Endothelial cell of umbilical vein (primary cell): ENCODE data around the gene KAT2B. TPM values are rescaled to one million over a fixed set of nuclear protein-coding genes. Genes with fewer than 3 reads are reported as not detected.

Experiments
- BruUV-seq: library from RNA; stranded (reverse); fragments of 400-500 nt; replicated peaks from 2 replicates; lab custom pipeline; 2021; lab: Mats Ljungman, UMichigan
- CTCF ChIA-PET: fragments of 300-600, 350-600 bp; sonication (Branson Sonifier 250); formaldehyde crosslinking; loops from one replicate; lab custom pipeline; 2021; ENCODE audit warnings: antibody characterized with exemption, inconsistent platforms; lab: Charles Lee
- POLR2A ChIA-PET: fragments of 300-600, 350-600 bp; sonication (Branson Sonifier 250); formaldehyde crosslinking; loops from one replicate; lab custom pipeline; 2021; ENCODE audit warnings: antibody characterized with exemption, inconsistent platforms; lab: Charles Lee
- DNase-seq: peaks from one replicate; pipeline ENCODE4 v3.0.0-alpha.2; 2011; ENCODE audit warnings: low read depth, low spot score
- FAIRE-seq: peaks from 2 replicates; lab custom pipeline; 2011; peaks lifted over from hg19 to GRCh38; lab: Jason Lieb, UNC
- H2AFZ ChIP-seq: 2 replicates; pipeline ENCODE4 v1.6.0; 2012; ENCODE audit warnings: low read depth, low read length, control low read depth, inconsistent platforms
- H3K27ac ChIP-seq: 2 replicates; pipeline ENCODE4 v1.5.1; 2011; ENCODE audit warnings: low read depth, mild to moderate bottlenecking, control low read depth, low read length, moderate library complexity; ENCODE audit not compliant: insufficient read depth
- H3K27me3 ChIP-seq, 2 experiments: 2 replicates each; pipeline versions ENCODE4 v1.6.0 to v1.6.1; 2011; ENCODE audit warnings: low read length in 2 of 2, mixed read lengths in 1 of 2; ENCODE audit not compliant: control insufficient read depth in 2 of 2, insufficient read depth in 2 of 2
- H3K36me3 ChIP-seq, 2 experiments: 2 replicates in 1 of 2; 3 replicates in 1 of 2; pipeline ENCODE4 v1.5.1; 2011; ENCODE audit warnings: low read length in 2 of 2, mild to moderate bottlenecking in 1 of 2, moderate library complexity in 1 of 2; ENCODE audit not compliant: control insufficient read depth in 2 of 2, insufficient read depth in 2 of 2; ENCODE audit errors: extremely low read depth in 1 of 2
- H3K4me1 ChIP-seq: 3 replicates; pipeline ENCODE4 v1.5.1; 2011; ENCODE audit warnings: mild to moderate bottlenecking, low read length; ENCODE audit not compliant: control insufficient read depth, insufficient read depth; ENCODE audit errors: extremely low read depth
- H3K4me2 ChIP-seq: 2 replicates; pipeline ENCODE4 v1.6.1; 2011; ENCODE audit warnings: low read length, control low read depth, mixed read lengths; ENCODE audit not compliant: insufficient read depth
- H3K4me3 ChIP-seq, 3 experiments: fragments of 200-600 bp in 1 of 3; sonication (generic), shearing (Covaris generic) in 1 of 3; replicated peaks in 1 of 3; 2 replicates each; pipeline ENCODE4 v1.5.1; 2011 to 2016; ENCODE audit warnings: control low read depth in 3 of 3, low read length in 3 of 3, mild to moderate bottlenecking in 2 of 3, inconsistent platforms in 1 of 3, low read depth in 1 of 3, moderate library complexity in 1 of 3; ENCODE audit not compliant: insufficient read depth in 1 of 3
- H3K79me2 ChIP-seq: 2 replicates; pipeline ENCODE4 v1.6.0; 2012; ENCODE audit warnings: low read length, inconsistent platforms; ENCODE audit not compliant: control insufficient read depth, insufficient read depth
- H3K9ac ChIP-seq: replicated peaks from 2 replicates; pipeline ENCODE3; 2011; ENCODE audit warnings: low read length, control low read depth; ENCODE audit not compliant: insufficient read depth; ENCODE audit errors: extremely low read depth
- H3K9me1 ChIP-seq: replicated peaks from 3 replicates; pipeline ENCODE4 v1.6.0; 2011; ENCODE audit warnings: mild to moderate bottlenecking, low read length; ENCODE audit not compliant: control insufficient read depth, insufficient read depth; ENCODE audit errors: extremely low read depth
- H3K9me3 ChIP-seq: replicated peaks from 2 replicates; pipeline ENCODE4 v1.5.1; 2012; ENCODE audit warnings: low read length, inconsistent platforms; ENCODE audit not compliant: control insufficient read depth, insufficient read depth
- H4K20me1 ChIP-seq: replicated peaks from 2 replicates; pipeline ENCODE3; 2011; ENCODE audit warnings: mild to moderate bottlenecking, low read length; ENCODE audit not compliant: control insufficient read depth, insufficient read depth; ENCODE audit errors: extremely low read depth
- CTCF ChIP-seq, 2 donors: IDR thresholded peaks; 1 replicate in 1 of 2; 2 replicates in 1 of 2; pipeline ENCODE4 v1.5.1; 2011; ENCODE audit warnings: low read length in 2 of 2, mild to moderate bottlenecking in 2 of 2, moderate library complexity in 2 of 2, control low read depth in 1 of 2, inconsistent platforms in 1 of 2, low read depth in 1 of 2; ENCODE audit not compliant: insufficient read depth in 1 of 2; ENCODE audit errors: extremely low read depth in 1 of 2
- EZH2 ChIP-seq: IDR thresholded peaks from 2 replicates; pipeline ENCODE4 v1.6.1; 2012; ENCODE audit warnings: borderline replicate concordance, low read depth, mild to moderate bottlenecking, moderate library complexity, low read length, inconsistent platforms; ENCODE audit not compliant: severe bottlenecking
- FOS ChIP-seq: IDR thresholded peaks from 2 replicates; pipeline ENCODE4 v1.6.1; 2011; ENCODE audit warnings: mild to moderate bottlenecking, low read length, moderate library complexity, borderline replicate concordance; ENCODE audit not compliant: insufficient read depth
- GATA2 ChIP-seq: IDR thresholded peaks from 2 replicates; pipeline ENCODE4 v1.7.0; 2011; ENCODE audit warnings: low read depth, mild to moderate bottlenecking, moderate library complexity, mixed read lengths, low read length; ENCODE audit not compliant: insufficient read length, insufficient read depth
- JUN ChIP-seq: IDR thresholded peaks from 2 replicates; pipeline ENCODE4 v1.6.1; 2011; ENCODE audit warnings: borderline replicate concordance, low read depth; ENCODE audit not compliant: insufficient read length, insufficient read depth
- MAX ChIP-seq: IDR thresholded peaks from 2 replicates; pipeline ENCODE4 v1.6.1; 2011; ENCODE audit not compliant: insufficient read depth, insufficient read length
- MYC ChIP-seq: IDR thresholded peaks from one replicate; pipeline ENCODE4 v1.6.1; 2011; ENCODE audit warnings: mild to moderate bottlenecking, low read depth, low read length
- POLR2A ChIP-seq: IDR thresholded peaks from 2 replicates; pipeline ENCODE4 v1.6.1; 2012; ENCODE audit warnings: low read depth, mild to moderate bottlenecking, control low read depth, low read length
- POLR2AphosphoS5 ChIP-seq: IDR thresholded peaks from 2 replicates; pipeline ENCODE4 v1.6.1; 2012; ENCODE audit warnings: low read depth, mild to moderate bottlenecking, control low read depth, low read length, moderate library complexity; ENCODE audit not compliant: insufficient read depth
- dilution Hi-C: fragments of 300-500 bp; cut with MboI; formaldehyde crosslinking; loops from one replicate; pipeline ENCODE4 v1.15.0; 2019; ENCODE audit warnings: low sequenced_read_pairs; ENCODE audit not compliant: extremely low pct_ligation_motif_present
- intact Hi-C: fragments of 100-400 bp; cut with micrococcal nuclease; formaldehyde crosslinking; loops from one replicate; pipeline ENCODE4 v1.10.0; 2022
- polyA plus RNA-seq, 4 experiments: library from polyadenylated mRNA; depleted of rRNA in 3 of 4; stranded (reverse) in 3 of 4; unstranded in 1 of 4; fragments of >200 nt; gene quantifications; 2 replicates each; pipeline versions ENCODE4 v1.2.1 to v1.2.3, GENCODE V29; 2011 to 2012; ENCODE audit warnings: missing spikeins in 1 of 4
- total RNA-seq: library from RNA; stranded (reverse); gene quantifications from 2 replicates; pipeline ENCODE4 v1.2.3, GENCODE V29; 2021

KAT2B gene
- total and polyA plus RNA-seq, 2 donors (not counting 3 experiments of a cell fraction or from before 2014, with no cell fraction given): 2.6 to 11.0 TPM

- H3K9me1 ChIP-seq: no peaks in the 10 kb centered on the region
- no peak overlapping the region for H3K27ac ChIP-seq
- intact Hi-C loops (no loop called here), dilution Hi-C loops (no loop called here)
- H3K9ac ChIP-seq: no peak overlapping the region
- ChIA-PET POLR2A (no interaction called here), CTCF (interaction anchor here (0.6 to 1.9 kb wide), 3 partner anchors 11 to 1740 kb away, joined by 3 to 5 read pairs (median 3); partner anchors contain the start of gene KAT2B)
- no peak for TF ChIP-seq MAX
- no peak for TF ChIP-seq EZH2
- no peak for TF ChIP-seq CTCF (IDR thresholded peaks at IDR 0.05; ENCODE audit: extremely low read depth in 1 of 2, insufficient read depth in 1 of 2, low read depth in 1 of 2, low read length in 2 of 2)
- no peak for TF ChIP-seq FOS
- no peak for TF ChIP-seq MYC
- no peak for TF ChIP-seq GATA2
- TF ChIP-seq POLR2A: no peak
- TF ChIP-seq JUN: no peak
- no peak for TF ChIP-seq POLR2AphosphoS5
- no peaks in the 10 kb centered on the region for H4K20me1 ChIP-seq
- H3K9me3 ChIP-seq: no peaks in the 10 kb centered on the region
- H3K4me2 ChIP-seq: no peak overlapping the region
- no peak for DNase-seq
- no TSS peak for BruUV-seq
- H3K4me1 ChIP-seq: no peaks in the 10 kb centered on the region
- no peak overlapping the region for H3K4me3 ChIP-seq
- no peaks in the 10 kb centered on the region for H3K79me2 ChIP-seq
- no peak overlapping the region for H2AFZ ChIP-seq
- FAIRE-seq: no peak
- no peaks in the 10 kb centered on the region for H3K27me3 ChIP-seq
- peaks cover 0 to 5% of the 10 kb centered on the region in 2 experiments for H3K36me3 ChIP-seq
These were observed 121.5 kb downstream of the KAT2B start for GRCh38 chr3:20161714-20162113.
